ENCODE results near the gene MRGPRD.

Gene MRGPRD

DNA sequence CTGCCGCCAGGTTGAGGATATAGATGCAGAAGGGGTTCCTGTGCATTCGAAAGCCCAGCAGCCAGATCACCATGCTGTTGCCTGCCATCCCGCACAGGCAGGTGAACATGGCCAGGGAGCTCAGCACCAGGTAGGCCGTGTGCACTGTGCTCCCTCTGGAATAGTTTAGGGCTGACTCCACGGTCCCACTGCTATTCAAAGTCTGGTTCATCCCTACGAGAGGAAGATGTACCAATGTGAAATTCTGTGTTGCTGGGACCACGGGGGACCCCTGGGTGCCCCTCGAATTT, at the start of gene MRGPRD:
MRGPRD (minus strand) TSS at position 211 of the 290 bp plus-strand sequence; CDS start at position 211, 0 bp downstream.
- DNase-seq = no peak

DNA sequence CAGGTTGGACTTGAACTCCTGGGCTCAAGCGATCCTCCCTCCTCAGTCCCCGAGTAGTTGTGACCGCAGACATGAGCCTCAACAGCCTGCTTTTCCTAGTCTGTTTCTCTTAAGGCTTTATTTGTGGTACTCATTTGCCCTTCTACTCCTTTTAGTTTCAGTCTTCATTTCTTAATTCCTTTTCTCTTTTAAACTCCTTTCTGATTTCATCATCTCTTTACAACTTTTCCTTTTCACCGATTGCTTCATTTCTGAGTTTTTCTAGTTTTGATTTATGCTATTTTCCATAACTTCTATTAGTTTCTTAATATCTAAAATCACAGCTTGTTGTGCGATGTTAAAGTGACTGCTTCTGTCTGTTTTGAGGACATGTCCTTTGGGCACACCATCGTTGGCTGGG, 49.5 kb upstream of the MRGPRD start:
- DNase-seq = no peak

- no peak for DNase-seq
Measured at GRCh38 chr11:69027704-69028372, 47.1 kb upstream of the MRGPRD start.

DNA sequence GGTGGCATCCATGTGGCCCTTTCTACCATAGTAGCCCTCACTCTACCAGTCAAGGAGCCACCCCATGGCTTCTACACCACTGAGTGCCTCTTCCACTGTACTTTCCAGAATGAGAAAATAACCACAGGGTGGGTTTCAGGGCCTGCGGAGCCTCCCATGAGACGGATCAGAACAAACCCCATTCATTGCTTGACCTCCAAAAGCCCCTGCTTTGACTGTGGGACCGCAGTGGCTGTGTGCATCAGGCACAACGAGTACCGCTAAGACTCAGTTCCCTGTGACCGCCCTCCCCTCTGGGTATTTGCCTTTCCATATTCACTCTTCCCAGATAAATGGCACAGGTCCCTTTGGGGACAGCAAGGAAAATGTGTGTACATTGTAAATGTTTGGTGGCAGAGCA, 43.7 kb upstream of the MRGPRD start:
- no peak for DNase-seq

GRCh38 chr11:69022260-69022659, 41.5 kb upstream of the MRGPRD start:
- DNase-seq = no peak

- DNase-seq = no peak
Measured at GRCh38 chr11:69018924-69019323, 38.1 kb upstream of the MRGPRD start.

- DNase-seq = no peak
Measured at GRCh38 chr11:69017951-69018350, 37.2 kb upstream of the MRGPRD start.

- DNase-seq = no peak
Measured at GRCh38 chr11:69014898-69015549, 34.2 kb upstream of the MRGPRD start.

DNA sequence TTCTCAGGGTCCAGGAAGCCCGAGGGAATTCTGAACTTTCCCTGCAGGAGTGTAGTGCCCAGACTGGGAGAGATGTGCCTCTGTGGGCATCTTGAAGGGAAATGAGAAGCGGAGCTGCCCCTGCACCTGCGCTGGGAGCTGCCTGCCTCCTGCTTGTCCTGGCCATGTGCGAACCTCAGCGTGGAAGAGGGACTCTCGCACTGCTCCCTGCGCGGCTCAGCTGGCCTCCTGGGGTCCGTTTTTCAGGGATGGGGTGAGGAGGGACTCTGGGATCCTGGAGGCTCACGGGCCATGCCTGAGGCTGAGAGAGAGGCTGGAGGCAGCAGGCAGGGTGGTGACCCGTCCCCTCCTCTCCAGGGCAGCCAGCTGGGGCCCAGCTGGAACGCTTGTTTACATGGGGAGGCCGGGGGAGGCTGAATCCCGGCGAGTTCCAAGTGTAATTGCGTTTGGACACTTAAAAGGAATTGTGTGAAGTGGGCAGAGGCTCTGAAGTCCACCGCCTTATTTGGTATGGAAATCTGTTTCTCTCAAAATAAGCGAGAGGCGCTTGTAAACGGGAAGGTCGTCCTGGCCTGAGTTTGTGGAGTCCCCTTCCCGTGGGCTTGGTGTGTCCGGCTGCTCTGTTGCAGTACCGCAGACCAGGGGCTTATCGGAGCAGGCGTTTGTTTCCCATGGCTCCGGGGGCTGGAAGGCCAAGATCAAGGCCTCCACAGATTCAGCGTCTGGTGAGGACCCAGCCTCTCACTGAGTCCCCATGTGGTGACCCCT, 33.5 kb upstream of the MRGPRD start:
- DNase-seq = no peak

GRCh38 chr11:69013009-69013951, 32.5 kb upstream of the MRGPRD start, which contains the start of gene MRGPRF:
Gene MRGPRF (minus strand): TSS chr11:69013246. CDS start chr11:69009901, 3,345 bp downstream.
- no peak for DNase-seq

GRCh38 chr11:69012092-69013008, 31.6 kb upstream of the MRGPRD start:
- no peak for DNase-seq

DNA sequence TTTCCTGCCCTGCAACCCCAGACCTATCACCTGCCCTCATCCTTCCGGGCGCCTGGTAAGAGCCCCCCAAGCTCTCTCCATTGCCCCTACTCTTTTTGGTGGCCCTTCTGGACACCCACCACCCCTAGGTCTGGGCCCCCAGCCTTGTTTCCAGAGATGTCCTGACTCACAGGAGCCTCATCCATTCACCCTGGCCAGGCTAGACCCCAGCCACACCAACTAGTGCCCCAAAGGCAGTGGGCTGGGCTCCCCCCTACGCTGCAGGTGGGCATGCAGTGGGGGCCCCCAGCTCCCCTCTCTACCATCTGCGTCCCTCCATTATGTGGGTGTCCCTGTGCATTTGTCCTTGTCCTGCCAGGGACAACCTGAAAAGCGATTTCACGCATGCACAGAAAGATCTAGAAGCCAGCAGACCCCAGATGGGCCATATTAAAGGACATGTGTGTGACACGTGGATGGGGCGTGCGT, 30.9 kb upstream of the MRGPRD start:
- no peak for DNase-seq

GRCh38 chr11:69010964-69011623, 30.3 kb upstream of the MRGPRD start:
- no peak for DNase-seq

DNA sequence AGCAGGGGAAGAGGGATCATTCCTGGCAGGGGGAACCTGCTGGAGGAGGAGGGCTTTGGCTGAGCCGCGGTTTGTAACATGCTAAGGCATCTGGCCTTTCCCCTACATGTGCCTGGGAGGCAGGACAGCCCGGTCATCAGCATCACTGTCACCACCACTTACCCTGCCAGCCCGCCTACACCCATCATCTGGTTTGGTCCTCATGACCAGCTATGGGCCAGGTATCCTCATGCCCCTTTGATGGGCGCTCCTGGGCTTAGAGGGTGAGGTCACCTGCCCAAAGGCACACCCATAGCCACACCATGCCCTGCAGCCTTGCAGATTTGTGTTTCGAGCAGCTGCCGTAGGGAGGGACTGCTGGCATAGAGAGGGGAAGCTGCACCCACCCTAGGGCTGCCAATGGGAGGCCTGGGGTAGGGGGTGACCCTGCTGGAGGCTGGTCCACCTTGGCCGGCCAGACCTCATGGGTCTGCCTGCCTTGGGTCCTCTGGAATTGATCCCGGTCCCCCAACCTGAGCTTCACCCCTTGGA, 29.6 kb upstream of the MRGPRD start:
- no peak for DNase-seq

DNA sequence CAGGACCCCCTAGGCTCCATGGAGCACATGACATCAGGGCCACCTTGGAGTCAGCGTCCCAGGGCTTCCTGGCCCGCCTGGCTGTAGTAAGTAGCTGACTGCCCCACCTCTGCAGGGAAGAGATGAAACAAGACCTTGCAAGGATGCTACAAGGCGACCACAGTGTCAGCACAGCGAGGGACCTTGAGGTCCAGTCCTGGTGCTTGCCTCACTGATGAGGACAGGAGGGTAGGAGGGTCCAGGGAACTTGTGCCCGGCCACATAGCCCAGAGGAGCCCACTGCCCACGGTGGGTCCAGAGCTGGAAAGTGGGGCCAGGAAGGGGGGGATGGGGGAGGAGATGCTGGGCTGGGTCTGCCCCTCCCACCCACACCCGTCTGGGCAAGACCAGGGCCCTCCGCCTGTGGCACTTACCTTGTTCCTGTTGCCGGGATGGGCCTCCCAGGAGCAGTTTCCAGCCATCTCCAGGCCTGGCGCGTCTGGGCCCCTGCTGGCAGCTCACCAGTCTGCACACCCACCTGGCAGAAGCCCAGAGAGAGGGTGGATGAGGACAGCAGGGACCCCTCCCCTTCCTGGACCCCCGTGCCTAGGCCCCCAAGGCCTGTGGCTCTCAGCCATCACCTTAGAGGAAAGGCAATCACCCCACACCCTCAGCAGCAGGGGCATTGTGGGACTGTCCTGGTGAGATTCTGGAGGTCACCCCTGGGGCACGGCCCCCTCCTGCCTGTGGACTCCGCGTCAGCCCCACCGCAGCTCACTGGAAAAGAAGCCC, 28.8 kb upstream of the MRGPRD start:
- DNase-seq = no peak

GRCh38 chr11:69008737-69009440, 28.1 kb upstream of the MRGPRD start:
- no peak for DNase-seq

DNA sequence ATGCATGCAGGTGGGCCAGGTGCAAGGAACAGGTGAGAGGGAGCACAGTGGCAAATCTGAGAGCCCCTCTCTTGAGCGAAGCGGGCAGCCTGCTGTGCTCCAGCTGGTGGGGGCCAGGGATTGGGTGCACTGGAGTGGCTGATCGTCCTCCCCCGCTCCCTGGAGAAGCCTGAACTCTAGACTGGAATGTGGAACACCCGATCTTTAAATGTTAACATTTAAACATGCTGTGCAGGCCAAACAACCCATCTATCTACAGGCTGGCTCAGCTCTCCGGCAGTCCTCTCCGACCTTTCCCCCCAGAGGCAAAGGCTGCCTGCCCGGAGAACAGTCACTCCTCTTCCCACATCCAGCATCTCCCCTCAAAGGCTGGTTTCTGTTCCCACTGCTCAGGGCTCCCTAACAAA, 27.2 kb upstream of the MRGPRD start:
- DNase-seq = no peak

DNA sequence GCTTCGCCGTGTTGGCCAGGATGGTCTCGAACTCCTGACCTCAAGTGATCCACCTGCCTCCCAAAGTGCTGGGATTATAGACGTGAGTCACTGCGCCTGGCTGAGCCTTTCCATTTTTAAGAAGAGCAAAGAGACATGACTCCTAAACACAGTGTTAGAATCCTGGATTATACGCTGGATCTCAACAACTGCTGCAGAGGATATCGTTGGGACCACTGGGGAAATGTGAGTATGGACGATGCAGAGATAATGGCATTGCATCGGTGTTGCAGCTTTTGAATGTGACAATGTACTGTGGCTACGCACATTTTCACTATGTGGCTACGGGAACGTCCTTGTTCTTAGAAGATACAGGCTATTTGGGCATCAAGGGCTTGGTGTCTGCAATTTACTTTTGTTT, 26.0 kb upstream of the MRGPRD start:
- no peak for DNase-seq

DNA sequence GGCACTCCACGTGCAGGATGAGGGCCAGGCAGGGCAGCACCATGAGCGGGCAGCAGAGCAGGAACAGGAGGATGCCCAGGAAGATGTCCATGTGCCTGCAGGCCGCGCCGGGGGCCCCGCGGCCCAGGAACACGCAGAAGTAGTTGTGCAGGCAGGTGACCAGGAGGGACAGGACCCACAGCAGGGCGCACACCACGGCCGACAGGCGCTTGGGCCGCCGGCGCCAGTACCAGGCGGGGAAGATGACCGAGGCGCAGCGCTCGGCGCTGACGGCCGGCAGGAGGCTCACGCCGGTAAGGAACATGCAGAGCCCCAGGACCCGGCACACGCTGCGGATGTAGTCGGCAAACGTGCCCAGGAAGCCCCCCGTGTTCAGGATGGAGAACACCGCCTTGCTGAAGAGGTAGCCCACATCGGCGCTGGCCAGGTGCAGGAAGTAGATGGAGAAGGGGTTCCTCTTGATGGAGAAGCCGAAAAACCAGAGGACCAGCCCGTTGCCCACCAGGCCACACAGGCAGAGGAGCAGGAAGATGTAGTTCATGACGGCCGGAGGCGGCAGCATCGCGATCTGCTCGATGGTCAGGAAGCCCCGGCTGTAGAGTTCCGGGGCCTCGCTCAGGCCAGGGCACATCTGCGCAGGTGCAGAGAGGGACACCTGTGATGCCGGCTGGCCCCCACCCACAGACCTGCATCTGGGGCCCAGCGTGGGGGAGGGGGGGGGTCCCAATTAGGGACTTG, 25.0 kb upstream of the MRGPRD start:
- DNase-seq = no peak
